Neural cell (in vitro differentiated cells): Measurements from ENCODE around the gene CENPQ.

Experiments
- CTCF ChIP-seq: fragments of 450-650 bp; IDR thresholded peaks from 2 replicates; pipeline ENCODE4 v1.5.1; 2014; ENCODE audit warnings: antibody characterized with exemption, mild to moderate bottlenecking, moderate library complexity; ENCODE audit not compliant: poor library complexity, severe bottlenecking
- POLR2AphosphoS5 ChIP-seq: IDR thresholded peaks from 2 replicates; pipeline ENCODE4 v1.6.1; 2012

- TF ChIP-seq CTCF, result no peak
- TF ChIP-seq POLR2AphosphoS5, result no peak
Measured at GRCh38 chr6:49468042-49468441, 4.9 kb downstream of the CENPQ start.
